ENCODE measurements around the gene MPRIP. TPM values are rescaled to one million over a fixed set of nuclear protein-coding genes. Genes with fewer than 3 reads are reported as not detected.

MPRIP gene
- total RNA-seq, 1 experiment from 2014 or later = 1,274 TPM

DNA sequence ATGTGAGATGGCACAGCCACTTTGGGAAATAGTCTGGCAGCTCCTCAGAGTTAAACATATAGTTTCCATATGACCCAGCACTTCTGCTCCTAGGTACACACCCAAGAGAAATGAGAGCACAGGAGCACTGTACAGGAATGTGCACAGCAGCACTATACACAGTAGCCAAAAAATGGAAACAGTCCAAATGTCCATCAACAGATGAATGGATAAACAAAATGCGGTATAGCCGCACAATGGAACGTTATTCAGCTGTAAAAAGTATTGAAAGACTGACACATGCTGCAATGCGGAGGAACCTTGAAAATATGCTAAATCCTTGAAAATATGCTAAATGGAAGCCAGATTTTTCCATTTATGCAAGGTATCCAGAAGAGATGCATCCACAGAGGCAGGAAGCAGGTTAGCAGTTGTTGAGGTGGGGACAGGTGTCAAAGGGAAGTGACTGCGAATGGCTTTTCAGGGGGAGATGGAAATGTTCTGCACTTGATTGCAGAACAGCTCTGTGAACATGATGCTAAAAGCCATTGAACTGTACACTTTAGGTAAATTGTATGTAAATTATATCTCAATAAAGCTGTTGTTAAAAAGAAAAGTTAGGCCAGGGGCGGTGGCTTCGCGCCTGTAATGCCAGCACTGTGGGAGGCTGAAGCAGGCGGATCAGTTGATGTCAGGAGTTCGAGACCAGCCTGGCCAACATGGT, 80.7 kb downstream of the MPRIP start:
- no peak overlapping the region for H3K4me2 ChIP-seq (ENCODE audit: low read length)
- no peaks in the 10 kb centered on the region for H3K9me2 ChIP-seq (replicated peaks; ENCODE audit: low read length)
- no peaks in the 10 kb centered on the region for H3K27me3 ChIP-seq (ENCODE audit: low read length)
- TF ChIP-seq EZH2 (IDR thresholded peaks at IDR 0.05; ENCODE audit: low read length, unreplicated experiment) (no peak), EZH2phosphoT487 (IDR thresholded peaks at IDR 0.05; ENCODE audit: borderline replicate concordance, low read length) (no peak)
- TF ChIP-seq, protein P1, sequence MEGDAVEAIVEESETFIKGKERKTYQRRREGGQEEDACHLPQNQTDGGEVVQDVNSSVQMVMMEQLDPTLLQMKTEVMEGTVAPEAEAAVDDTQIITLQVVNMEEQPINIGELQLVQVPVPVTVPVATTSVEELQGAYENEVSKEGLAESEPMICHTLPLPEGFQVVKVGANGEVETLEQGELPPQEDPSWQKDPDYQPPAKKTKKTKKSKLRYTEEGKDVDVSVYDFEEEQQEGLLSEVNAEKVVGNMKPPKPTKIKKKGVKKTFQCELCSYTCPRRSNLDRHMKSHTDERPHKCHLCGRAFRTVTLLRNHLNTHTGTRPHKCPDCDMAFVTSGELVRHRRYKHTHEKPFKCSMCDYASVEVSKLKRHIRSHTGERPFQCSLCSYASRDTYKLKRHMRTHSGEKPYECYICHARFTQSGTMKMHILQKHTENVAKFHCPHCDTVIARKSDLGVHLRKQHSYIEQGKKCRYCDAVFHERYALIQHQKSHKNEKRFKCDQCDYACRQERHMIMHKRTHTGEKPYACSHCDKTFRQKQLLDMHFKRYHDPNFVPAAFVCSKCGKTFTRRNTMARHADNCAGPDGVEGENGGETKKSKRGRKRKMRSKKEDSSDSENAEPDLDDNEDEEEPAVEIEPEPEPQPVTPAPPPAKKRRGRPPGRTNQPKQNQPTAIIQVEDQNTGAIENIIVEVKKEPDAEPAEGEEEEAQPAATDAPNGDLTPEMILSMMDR (conservative IDR thresholded peaks at IDR 0.05; ENCODE audit: low read depth, low read length) = no peak
- ChIA-PET CTCF (interaction anchor here (0.7 kb wide), 1 partner anchor 61 kb away, joined by 3 read pairs; no protein-coding TSS in a partner anchor), POLR2A (ENCODE audit: unreplicated experiment) (no interaction called here)
- DNase-seq (no peak), ATAC-seq (no peak)
- H3K79me2 ChIP-seq (ENCODE audit: low read length) = peaks cover 100% of the 10 kb centered on the region
- peaks cover 92% of the 10 kb centered on the region for H4K20me1 ChIP-seq (ENCODE audit: low read length)
- peaks cover 17% of the 10 kb centered on the region for H3K4me1 ChIP-seq (ENCODE audit: insufficient read depth, low read length)
- intact Hi-C loops (cut with micrococcal nuclease) = no loop called here
- no peak overlapping the region for H2AFZ ChIP-seq (ENCODE audit: low read length)
- H3K36me3 ChIP-seq (ENCODE audit: low read depth, low read length) = peaks cover 50% of the 10 kb centered on the region
- no peak overlapping the region for H3K27ac ChIP-seq (ENCODE audit: low read length)
- no peak overlapping the region for H3K9ac ChIP-seq (ENCODE audit: low read length)
- H3K9me3 ChIP-seq (ENCODE audit: low read length) = no peaks in the 10 kb centered on the region
- H3F3A ChIP-seq (ENCODE audit: low read length, unreplicated experiment) = peaks cover 5% of the 10 kb centered on the region
- H3K4me3 ChIP-seq (ENCODE audit: low read length) = no peak overlapping the region
- BruUV-seq (replicated peaks) = no TSS peak

DNA sequence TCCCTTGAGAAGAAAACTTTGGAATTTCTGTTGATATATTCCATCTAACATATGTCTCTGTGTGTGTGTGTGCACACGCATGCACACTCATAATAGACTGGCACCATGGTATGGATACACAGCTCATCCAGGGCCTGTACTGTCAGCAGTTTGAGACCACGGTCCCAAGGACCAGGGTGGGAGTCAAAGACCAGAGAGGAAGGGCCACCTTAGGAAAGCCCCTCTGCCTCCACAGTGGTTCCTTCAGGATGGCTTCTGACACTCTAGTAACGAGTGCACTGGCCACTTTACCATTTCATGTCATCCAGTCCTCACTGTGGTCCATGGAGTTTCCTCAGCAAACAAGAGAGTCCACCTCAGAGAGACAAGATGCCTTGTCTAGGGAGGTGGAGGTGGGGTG, 82.1 kb downstream of the MPRIP start:
- CTCF ChIA-PET = no interaction called here
- H3K4me2 ChIP-seq (ENCODE audit: low read length) = no peak overlapping the region

More for the DNA sequence above, 82.1 kb downstream of the MPRIP start:
- Histone ChIP-seq H3F3A (ENCODE audit: low read length, unreplicated experiment) (no peaks in the 10 kb centered on the region), H3K79me2 (ENCODE audit: low read length) (peaks cover 100% of the 10 kb centered on the region), H3K36me3 (ENCODE audit: low read depth, low read length) (peaks cover 60% of the 10 kb centered on the region), H3K27ac (ENCODE audit: low read length) (no peak overlapping the region), H2AFZ (ENCODE audit: low read length) (no peak overlapping the region), H3K4me3 (ENCODE audit: low read length) (no peak overlapping the region), H3K9me2 (replicated peaks; ENCODE audit: low read length) (no peaks in the 10 kb centered on the region), H4K20me1 (ENCODE audit: low read length) (peaks cover 92% of the 10 kb centered on the region), H3K4me1 (ENCODE audit: insufficient read depth, low read length) (peaks cover 3% of the 10 kb centered on the region), H3K9ac (ENCODE audit: low read length) (no peak overlapping the region), H3K9me3 (ENCODE audit: low read length) (no peaks in the 10 kb centered on the region), H3K27me3 (ENCODE audit: low read length) (no peaks in the 10 kb centered on the region)
- ATAC-seq (no peak), DNase-seq (no peak)
- intact Hi-C loops (cut with micrococcal nuclease) = no loop called here
- BruUV-seq (replicated peaks) = no TSS peak
- POLR2A ChIA-PET (ENCODE audit: unreplicated experiment) = no interaction called here
- no peak for TF ChIP-seq EZH2phosphoT487 (IDR thresholded peaks at IDR 0.05; ENCODE audit: borderline replicate concordance, low read length)
- TF ChIP-seq EZH2 (IDR thresholded peaks at IDR 0.05; ENCODE audit: low read length, unreplicated experiment) = no peak
- TF ChIP-seq, protein P1 (conservative IDR thresholded peaks at IDR 0.05; ENCODE audit: low read depth, low read length) = no peak
